Muscle layer of duodenum (tissue), 2 donors: ENCODE data around the gene TLR3.
"Not testable (repeated sequence)": the region's sequence is repeated elsewhere in the genome, so short reads cannot be mapped to it uniquely, and the experiment has no call there.

Source experiments
- H3K27ac ChIP-seq: one replicate; pipeline ENCODE4 v1.7.0; 2013; ENCODE audit warnings: mild to moderate bottlenecking, low read length
- H3K27me3 ChIP-seq: one replicate; pipeline ENCODE4 v1.7.0; 2013; ENCODE audit warnings: low read depth, mild to moderate bottlenecking, control low read depth, low read length
- H3K36me3 ChIP-seq, 2 donors: one replicate each; pipeline ENCODE4 v1.7.0; 2013; ENCODE audit warnings: low read length in 2 of 2, control low read depth in 1 of 2, mild to moderate bottlenecking in 1 of 2; ENCODE audit not compliant: insufficient read depth in 2 of 2, control insufficient read depth in 1 of 2
- H3K4me1 ChIP-seq, 2 donors: one replicate each; pipeline ENCODE4 v1.7.0; 2013; ENCODE audit warnings: low read length in 2 of 2, mild to moderate bottlenecking in 2 of 2, control low read depth in 1 of 2, moderate library complexity in 1 of 2; ENCODE audit not compliant: insufficient read depth in 2 of 2, control insufficient read depth in 1 of 2
- H3K4me3 ChIP-seq, 2 donors: one replicate each; pipeline ENCODE4 v1.7.0; 2013; ENCODE audit warnings: low read length in 2 of 2, low read depth in 1 of 2, mild to moderate bottlenecking in 1 of 2
- H3K9me3 ChIP-seq, 2 donors: one replicate each; pipeline ENCODE4 v1.7.0; 2013; ENCODE audit warnings: low read length in 2 of 2, control low read depth in 1 of 2, mild to moderate bottlenecking in 1 of 2; ENCODE audit not compliant: control insufficient read depth in 1 of 2
- donor health status: healthy.

The TLR3 gene

DNA sequence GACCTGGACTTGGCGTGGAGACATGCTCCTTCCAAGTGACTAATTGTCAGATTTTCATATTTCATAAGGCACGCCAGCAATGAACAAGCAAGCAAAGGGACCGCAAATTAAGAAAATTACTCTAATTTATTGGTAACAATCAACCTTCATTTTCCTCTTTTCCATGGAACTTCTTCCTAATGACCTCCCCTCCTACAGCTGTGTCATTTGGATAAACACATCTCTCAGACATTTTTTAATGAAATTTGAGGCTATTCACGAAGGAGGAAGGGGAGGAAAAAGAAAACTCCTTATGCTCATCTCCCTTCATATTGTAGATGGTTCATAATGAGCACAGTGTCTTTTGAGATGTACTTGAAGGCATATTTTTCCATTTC, 38.6 kb upstream of the TLR3 start:
- H3K27ac ChIP-seq = peak overlapping the region; percentile 37
- peaks cover 12 to 26% of the 10 kb centered on the region in 2 donors for H3K4me1 ChIP-seq
- peak overlapping the region in 1 of 2 donors; percentile 44 for H3K4me3 ChIP-seq
- H3K36me3 ChIP-seq = no peaks in the 10 kb centered on the region
- H3K9me3 ChIP-seq = no peaks in the 10 kb centered on the region
- no peaks in the 10 kb centered on the region for H3K27me3 ChIP-seq

GRCh38 chr4:186030795-186031194, 38.2 kb upstream of the TLR3 start:
- Histone ChIP-seq H3K4me1 (peaks cover 12 to 26% of the 10 kb centered on the region in 2 donors), H3K4me3 (peak overlapping the region in 1 of 2 donors; percentile 44), H3K36me3 (no peaks in the 10 kb centered on the region), H3K27me3 (no peaks in the 10 kb centered on the region), H3K27ac (peak overlapping the region; percentile 37), H3K9me3 (no peaks in the 10 kb centered on the region)

DNA sequence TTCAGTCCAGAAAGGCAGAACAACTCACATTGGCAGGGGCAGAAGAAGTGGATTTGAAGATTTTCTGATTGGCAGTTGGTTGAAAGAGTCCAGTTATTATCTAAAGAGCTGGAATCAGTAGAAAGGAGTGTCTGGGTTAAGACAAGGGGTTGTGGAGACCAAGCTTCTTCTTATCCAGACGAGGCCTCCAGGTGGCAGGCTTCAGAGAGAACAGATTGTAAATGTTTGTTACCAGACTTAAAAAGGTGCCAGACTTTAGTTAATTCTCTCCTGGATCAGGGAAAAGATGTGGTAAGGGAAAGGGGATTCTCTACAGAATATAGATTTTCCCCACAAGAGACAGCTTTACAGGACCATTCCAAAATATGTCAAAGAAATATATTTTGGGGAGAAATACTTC, 36.7 kb upstream of the TLR3 start:
- no peak overlapping the region for H3K4me3 ChIP-seq
- no peaks in the 10 kb centered on the region for H3K36me3 ChIP-seq
- H3K4me1 ChIP-seq = peaks cover 12 to 26% of the 10 kb centered on the region in 2 donors
- H3K27me3 ChIP-seq = no peaks in the 10 kb centered on the region
- H3K9me3 ChIP-seq = no peaks in the 10 kb centered on the region
- no peak overlapping the region for H3K27ac ChIP-seq

- no peak overlapping the region for H3K4me3 ChIP-seq
- no peaks in the 10 kb centered on the region for H3K36me3 ChIP-seq
- no peaks in the 10 kb centered on the region for H3K27me3 ChIP-seq
- H3K4me1 ChIP-seq = peaks cover 12 to 29% of the 10 kb centered on the region in 2 donors
- no peak overlapping the region for H3K27ac ChIP-seq
- no peaks in the 10 kb centered on the region for H3K9me3 ChIP-seq
Measured at GRCh38 chr4:186033027-186033426, 35.9 kb upstream of the TLR3 start.

DNA sequence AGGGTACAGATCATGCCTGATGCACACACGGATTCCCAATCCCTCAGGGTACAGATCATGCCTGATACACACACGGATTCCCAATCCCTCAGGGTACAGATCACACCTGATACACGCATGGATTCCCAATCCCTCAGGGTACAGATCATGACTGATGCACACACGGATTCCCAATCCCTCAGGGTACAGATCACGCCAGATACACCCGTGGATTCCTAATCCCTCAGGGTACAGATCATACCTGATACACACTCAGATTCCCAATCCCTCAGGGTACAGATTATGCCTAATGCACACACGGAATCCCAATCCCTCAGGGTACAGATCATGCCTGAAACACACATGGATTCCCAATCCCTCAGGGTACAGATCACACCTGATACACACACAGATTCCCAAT, 34.3 kb upstream of the TLR3 start:
- not testable (repeated sequence) for H3K9me3 ChIP-seq, H3K36me3 ChIP-seq
- peaks cover 14 to 36% of the 10 kb centered on the region in 2 donors for H3K4me1 ChIP-seq

GRCh38 chr4:186036976-186037581, 31.9 kb upstream of the TLR3 start:
- no peaks in the 10 kb centered on the region for H3K9me3 ChIP-seq
- H3K4me3 ChIP-seq = no peak overlapping the region
- peaks cover 5 to 19% of the 10 kb centered on the region in 2 donors for H3K4me1 ChIP-seq
- H3K27me3 ChIP-seq = no peaks in the 10 kb centered on the region
- H3K27ac ChIP-seq = no peak overlapping the region
- no peaks in the 10 kb centered on the region for H3K36me3 ChIP-seq

More for the DNA sequence above, 34.3 kb upstream of the TLR3 start:
- not testable (repeated sequence) for H3K4me3 ChIP-seq, H3K27me3 ChIP-seq, H3K27ac ChIP-seq

DNA sequence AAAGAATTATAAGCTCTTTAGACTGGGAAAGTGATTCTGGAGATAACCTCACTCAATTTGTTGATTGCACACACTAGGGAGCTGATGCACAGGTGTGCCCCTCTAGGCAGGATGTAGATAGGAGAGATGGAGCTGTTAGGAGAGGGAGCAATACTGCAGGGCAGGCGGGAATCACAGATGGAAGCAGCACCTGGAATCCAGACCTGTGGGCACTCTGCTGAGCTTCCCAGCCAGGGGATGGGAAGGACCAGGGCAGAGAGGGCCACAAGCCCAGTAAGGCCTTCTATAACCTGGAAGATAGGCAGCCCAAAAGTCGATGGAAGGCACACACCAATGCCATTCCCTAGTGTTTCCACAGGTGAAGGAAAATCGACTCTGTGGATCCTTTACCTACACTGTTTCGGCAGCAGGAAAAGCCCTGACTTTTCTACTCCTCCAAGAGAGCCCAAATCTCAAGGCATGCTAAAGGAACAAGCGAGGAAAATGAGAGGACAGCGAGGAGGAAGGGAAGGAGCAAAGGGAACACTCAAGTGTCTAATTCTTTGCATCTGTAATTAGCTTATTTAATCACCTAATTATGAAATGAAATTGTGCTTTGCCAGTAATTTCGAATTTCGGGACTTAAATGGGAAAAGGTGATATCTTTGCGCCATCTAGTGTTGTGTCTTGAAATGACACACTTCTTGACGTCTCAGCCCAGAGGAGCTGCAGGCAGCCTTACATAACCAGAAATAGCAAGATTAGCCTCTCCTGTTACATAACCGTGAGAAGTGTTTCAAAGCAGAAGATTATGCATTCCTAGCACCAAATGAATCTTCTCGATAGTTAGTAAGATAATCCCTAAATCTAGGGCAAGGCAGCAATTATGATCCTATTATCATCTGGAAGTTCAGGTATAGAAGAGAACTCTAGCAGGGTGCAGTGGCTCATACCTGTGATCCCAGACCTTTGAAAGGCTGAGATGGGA, 31.0 kb upstream of the TLR3 start:
- H3K27me3 ChIP-seq = no peaks in the 10 kb centered on the region
- H3K27ac ChIP-seq = no peak overlapping the region
- peaks cover 5 to 19% of the 10 kb centered on the region in 2 donors for H3K4me1 ChIP-seq
- no peak overlapping the region for H3K4me3 ChIP-seq
- H3K36me3 ChIP-seq = no peaks in the 10 kb centered on the region
- no peaks in the 10 kb centered on the region for H3K9me3 ChIP-seq

GRCh38 chr4:186039697-186040096, 29.3 kb upstream of the TLR3 start:
- Histone ChIP-seq H3K27me3 (no peaks in the 10 kb centered on the region), H3K9me3 (no peaks in the 10 kb centered on the region), H3K36me3 (no peaks in the 10 kb centered on the region), H3K4me3 (peak overlapping the region; percentile 37 to 46), H3K27ac (no peak overlapping the region), H3K4me1 (peaks cover 5 to 19% of the 10 kb centered on the region in 2 donors)

GRCh38 chr4:186040316-186040715, 28.6 kb upstream of the TLR3 start:
- peak overlapping the region in 1 of 2 donors; percentile 46 for H3K4me3 ChIP-seq

DNA sequence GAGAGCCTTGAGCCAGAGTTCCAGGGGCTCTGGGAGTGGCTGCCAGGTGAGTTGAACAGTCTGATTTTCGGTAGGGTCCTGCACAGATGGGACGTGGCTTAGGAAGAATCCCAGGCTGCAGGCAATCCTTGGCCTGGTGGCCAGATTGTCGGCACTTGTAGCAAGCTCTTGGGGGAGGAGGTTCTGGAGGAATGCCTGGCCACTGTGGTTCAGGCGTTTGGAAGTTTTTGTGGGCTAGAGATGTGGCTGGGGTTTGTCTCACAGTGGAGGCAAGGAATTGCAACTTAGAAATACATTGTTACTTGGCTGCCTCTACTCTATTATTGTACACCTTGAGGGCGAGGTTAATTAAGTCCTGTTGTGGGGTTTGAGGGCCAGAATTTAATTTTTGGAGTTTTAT, 21.5 kb upstream of the TLR3 start:
- not testable (repeated sequence) for H3K27me3 ChIP-seq, H3K9me3 ChIP-seq, H3K4me1 ChIP-seq, H3K36me3 ChIP-seq, H3K4me3 ChIP-seq, H3K27ac ChIP-seq

More at GRCh38 chr4:186040316-186040715, 28.6 kb upstream of the TLR3 start:
- Histone ChIP-seq H3K9me3 (no peaks in the 10 kb centered on the region), H3K36me3 (no peaks in the 10 kb centered on the region), H3K27ac (no peak overlapping the region), H3K4me1 (peaks cover 5 to 19% of the 10 kb centered on the region in 2 donors), H3K27me3 (no peaks in the 10 kb centered on the region)

- not testable (repeated sequence) for H3K27me3 ChIP-seq, H3K4me1 ChIP-seq, H3K4me3 ChIP-seq, H3K36me3 ChIP-seq, H3K27ac ChIP-seq, H3K9me3 ChIP-seq
Measured at GRCh38 chr4:186050135-186050534, 18.8 kb upstream of the TLR3 start.
